ENCODE data around the gene WRAP73. TPM values are rescaled to one million over a fixed set of nuclear protein-coding genes. Genes with fewer than 3 reads are reported as not detected.

Gene WRAP73
- total RNA-seq, 4 donors from 2014 or later, result 12.9 to 25.9 (median 15.7) TPM

DNA sequence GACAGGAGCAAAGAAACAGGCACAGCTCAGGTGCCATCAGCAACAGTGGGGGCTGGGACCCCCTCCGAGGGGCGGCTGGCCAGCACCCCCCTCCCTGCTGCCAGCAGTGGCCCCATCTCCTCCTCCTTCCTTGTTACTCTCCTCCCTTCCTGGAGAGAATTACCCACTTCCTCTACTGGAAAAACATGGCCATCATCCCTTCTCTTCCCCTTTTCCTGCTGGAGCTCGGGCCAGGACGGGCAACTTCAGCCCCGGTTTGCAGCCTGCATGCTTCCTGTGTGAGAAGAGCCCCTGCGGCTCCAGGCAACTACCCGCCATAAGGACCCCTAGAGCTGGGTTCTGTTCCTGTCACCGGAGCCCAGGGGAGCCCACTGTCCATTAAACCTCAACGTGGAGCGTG, 56.2 kb downstream of the WRAP73 start:
- no peaks in the 10 kb centered on the region for H3K9me3 ChIP-seq
- no peak overlapping the region for H3K4me3 ChIP-seq
- intact Hi-C loops (cut with DNase I), result no loop called here
- no peak for DNase-seq (ENCODE audit: extremely low spot score)
- H3K4me1 ChIP-seq, result peaks cover 11 to 26% (median 21%) of the 10 kb centered on the region in 4 donors
- peaks cover 0 to 20% (median 0%) of the 10 kb centered on the region in 4 donors for H3K27me3 ChIP-seq
- H3K36me3 ChIP-seq, result no peaks in the 10 kb centered on the region
- H3K27ac ChIP-seq (replicated peaks in 1 of 4), result no peak overlapping the region
- 84% methylated on average over 10 of the region's 10 CpGs for WGBS
- TF ChIP-seq EP300 (IDR thresholded peaks at IDR 0.05) (no peak), POLR2A (IDR thresholded peaks at IDR 0.05; ENCODE audit: low read depth) (no peak)

DNA sequence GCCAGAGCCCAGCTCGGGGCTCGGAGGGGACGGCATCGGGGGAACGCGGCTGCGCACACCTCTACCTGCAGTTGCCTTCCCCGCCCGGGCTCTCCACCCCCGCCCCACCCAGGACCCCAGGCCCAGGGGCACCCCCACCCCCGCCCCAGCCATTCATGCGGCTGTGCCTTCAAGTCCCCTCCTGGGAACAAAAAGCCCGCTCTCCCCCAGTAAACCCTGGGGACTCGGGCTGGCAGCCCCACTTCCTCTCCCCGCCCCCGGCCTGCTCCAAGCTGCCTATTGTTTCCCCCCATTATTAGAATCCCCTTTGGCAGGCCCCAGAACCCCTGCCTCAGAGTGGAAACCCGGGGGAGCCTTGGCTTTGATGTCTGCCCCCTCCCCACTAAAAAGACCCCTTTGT, 56.6 kb downstream of the WRAP73 start:
- no peak for DNase-seq (ENCODE audit: extremely low spot score)
- no peak overlapping the region for H3K4me3 ChIP-seq
- H3K4me1 ChIP-seq, result peaks cover 7 to 22% (median 17%) of the 10 kb centered on the region in 4 donors
- intact Hi-C loops (cut with DNase I), result no loop called here
- H3K27ac ChIP-seq (replicated peaks in 1 of 4), result no peak overlapping the region
- H3K27me3 ChIP-seq, result peaks cover 0 to 16% (median 0%) of the 10 kb centered on the region in 4 donors
- no peaks in the 10 kb centered on the region for H3K36me3 ChIP-seq
- WGBS, result 75% methylated on average over 3 of the region's 17 CpGs
- H3K9me3 ChIP-seq, result no peaks in the 10 kb centered on the region
- TF ChIP-seq EP300 (IDR thresholded peaks at IDR 0.05) (no peak), POLR2A (IDR thresholded peaks at IDR 0.05; ENCODE audit: low read depth) (no peak), POLR2AphosphoS5 (IDR thresholded peaks at IDR 0.05) (no peak)
- TF ChIP-seq, protein P1, sequence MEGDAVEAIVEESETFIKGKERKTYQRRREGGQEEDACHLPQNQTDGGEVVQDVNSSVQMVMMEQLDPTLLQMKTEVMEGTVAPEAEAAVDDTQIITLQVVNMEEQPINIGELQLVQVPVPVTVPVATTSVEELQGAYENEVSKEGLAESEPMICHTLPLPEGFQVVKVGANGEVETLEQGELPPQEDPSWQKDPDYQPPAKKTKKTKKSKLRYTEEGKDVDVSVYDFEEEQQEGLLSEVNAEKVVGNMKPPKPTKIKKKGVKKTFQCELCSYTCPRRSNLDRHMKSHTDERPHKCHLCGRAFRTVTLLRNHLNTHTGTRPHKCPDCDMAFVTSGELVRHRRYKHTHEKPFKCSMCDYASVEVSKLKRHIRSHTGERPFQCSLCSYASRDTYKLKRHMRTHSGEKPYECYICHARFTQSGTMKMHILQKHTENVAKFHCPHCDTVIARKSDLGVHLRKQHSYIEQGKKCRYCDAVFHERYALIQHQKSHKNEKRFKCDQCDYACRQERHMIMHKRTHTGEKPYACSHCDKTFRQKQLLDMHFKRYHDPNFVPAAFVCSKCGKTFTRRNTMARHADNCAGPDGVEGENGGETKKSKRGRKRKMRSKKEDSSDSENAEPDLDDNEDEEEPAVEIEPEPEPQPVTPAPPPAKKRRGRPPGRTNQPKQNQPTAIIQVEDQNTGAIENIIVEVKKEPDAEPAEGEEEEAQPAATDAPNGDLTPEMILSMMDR (IDR thresholded peaks at IDR 0.05), result no peak

GRCh38 chr1:3590951-3591865, 58.7 kb downstream of the WRAP73 start:
- H3K27ac ChIP-seq (replicated peaks in 1 of 4), result no peak overlapping the region
- H3K4me3 ChIP-seq, result no peak overlapping the region
- H3K36me3 ChIP-seq, result no peaks in the 10 kb centered on the region
- intact Hi-C loops (cut with DNase I), result no loop called here
- H3K9me3 ChIP-seq, result no peaks in the 10 kb centered on the region
- TF ChIP-seq, protein P1 (IDR thresholded peaks at IDR 0.05), result no peak
- TF ChIP-seq EP300 (IDR thresholded peaks at IDR 0.05), result no peak
- H3K4me1 ChIP-seq, result peaks cover 0 to 7% (median 2%) of the 10 kb centered on the region in 4 donors
- no peak for DNase-seq (ENCODE audit: extremely low spot score)
- WGBS, result 91% methylated on average over 15 of the region's 33 CpGs
- peaks cover 0 to 14% (median 0%) of the 10 kb centered on the region in 4 donors for H3K27me3 ChIP-seq

DNA sequence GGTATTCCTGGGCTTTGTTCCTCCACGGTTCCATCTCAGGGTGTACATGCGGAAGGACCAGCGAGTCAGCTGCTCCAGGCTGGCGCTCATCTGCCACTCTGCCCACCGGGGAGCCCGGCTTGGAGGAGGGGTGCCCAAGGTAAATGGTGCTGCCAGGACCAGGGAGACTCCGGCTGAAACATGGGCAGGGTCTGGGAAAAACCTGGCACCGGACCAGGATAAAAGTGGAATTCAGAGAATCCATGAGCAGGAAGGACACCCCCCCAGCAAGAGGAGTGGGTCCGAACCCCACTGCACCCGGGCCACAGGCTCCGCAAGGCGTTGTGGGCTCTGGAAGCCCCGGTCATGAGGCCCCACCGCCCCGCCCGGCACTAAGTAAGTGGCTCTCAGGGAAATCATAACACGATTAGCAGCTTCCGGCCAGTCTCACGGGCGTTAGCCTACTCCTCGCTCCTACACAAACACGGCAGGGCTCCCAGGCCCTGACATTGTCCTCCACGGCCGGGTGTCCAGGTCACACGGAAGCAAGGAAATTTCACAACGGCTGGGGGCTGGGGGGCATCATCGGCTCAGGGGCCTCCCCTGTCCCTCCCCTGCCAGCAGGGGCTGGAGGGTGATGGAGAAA, 59.7 kb downstream of the WRAP73 start:
- no peak for DNase-seq (ENCODE audit: extremely low spot score)
- TF ChIP-seq POLR2A (IDR thresholded peaks at IDR 0.05; ENCODE audit: low read depth) (no peak), EP300 (IDR thresholded peaks at IDR 0.05) (no peak), POLR2AphosphoS5 (IDR thresholded peaks at IDR 0.05) (no peak)
- TF ChIP-seq, protein P1 (IDR thresholded peaks at IDR 0.05), result no peak
- Histone ChIP-seq H3K27me3 (peaks cover 0 to 14% (median 0%) of the 10 kb centered on the region in 4 donors), H3K9me3 (no peaks in the 10 kb centered on the region), H3K36me3 (no peaks in the 10 kb centered on the region), H3K4me3 (no peak overlapping the region), H3K4me1 (peaks cover 0 to 7% (median 2%) of the 10 kb centered on the region in 4 donors), H3K27ac (replicated peaks in 1 of 4) (no peak overlapping the region)
- WGBS, result 85% methylated on average over 17 of the region's 27 CpGs
- intact Hi-C loops (cut with DNase I), result no loop called here

- Histone ChIP-seq H3K9me3 (no peaks in the 10 kb centered on the region), H3K4me1 (peaks cover 0 to 4% (median 0%) of the 10 kb centered on the region in 4 donors), H3K27ac (replicated peaks in 1 of 4) (no peak overlapping the region), H3K4me3 (no peak overlapping the region), H3K36me3 (no peaks in the 10 kb centered on the region), H3K27me3 (peaks cover 0 to 14% (median 0%) of the 10 kb centered on the region in 4 donors)
- no peak for DNase-seq (ENCODE audit: extremely low spot score)
- TF ChIP-seq, protein P1 (IDR thresholded peaks at IDR 0.05), result no peak
- TF ChIP-seq EP300 (IDR thresholded peaks at IDR 0.05), result no peak
- TF ChIP-seq POLR2A (IDR thresholded peaks at IDR 0.05; ENCODE audit: low read depth), result no peak
- intact Hi-C loops (cut with DNase I), result no loop called here
- WGBS, result 98% methylated on average over 5 of the region's 5 CpGs
Observed at GRCh38 chr1:3588395-3588794, 61.5 kb downstream of the WRAP73 start.
